Measurements from ENCODE around the gene CRIP1.

The CRIP1 gene

GRCh38 chr14:105529319-105529568 lies 42.6 kb downstream of the CRIP1 start:
- no peak for TF ChIP-seq CTCF (IDR thresholded peaks at IDR 0.05; ENCODE audit: low read depth, low read length)
- no peak overlapping the region for H3K4me3 ChIP-seq (ENCODE audit: low read depth, low read length)

GRCh38 chr14:105529569-105530284 lies 43.0 kb downstream of the CRIP1 start:
- H3K4me3 ChIP-seq (ENCODE audit: low read depth, low read length) = no peak overlapping the region
- no peak for TF ChIP-seq CTCF (IDR thresholded peaks at IDR 0.05; ENCODE audit: low read depth, low read length)

DNA sequence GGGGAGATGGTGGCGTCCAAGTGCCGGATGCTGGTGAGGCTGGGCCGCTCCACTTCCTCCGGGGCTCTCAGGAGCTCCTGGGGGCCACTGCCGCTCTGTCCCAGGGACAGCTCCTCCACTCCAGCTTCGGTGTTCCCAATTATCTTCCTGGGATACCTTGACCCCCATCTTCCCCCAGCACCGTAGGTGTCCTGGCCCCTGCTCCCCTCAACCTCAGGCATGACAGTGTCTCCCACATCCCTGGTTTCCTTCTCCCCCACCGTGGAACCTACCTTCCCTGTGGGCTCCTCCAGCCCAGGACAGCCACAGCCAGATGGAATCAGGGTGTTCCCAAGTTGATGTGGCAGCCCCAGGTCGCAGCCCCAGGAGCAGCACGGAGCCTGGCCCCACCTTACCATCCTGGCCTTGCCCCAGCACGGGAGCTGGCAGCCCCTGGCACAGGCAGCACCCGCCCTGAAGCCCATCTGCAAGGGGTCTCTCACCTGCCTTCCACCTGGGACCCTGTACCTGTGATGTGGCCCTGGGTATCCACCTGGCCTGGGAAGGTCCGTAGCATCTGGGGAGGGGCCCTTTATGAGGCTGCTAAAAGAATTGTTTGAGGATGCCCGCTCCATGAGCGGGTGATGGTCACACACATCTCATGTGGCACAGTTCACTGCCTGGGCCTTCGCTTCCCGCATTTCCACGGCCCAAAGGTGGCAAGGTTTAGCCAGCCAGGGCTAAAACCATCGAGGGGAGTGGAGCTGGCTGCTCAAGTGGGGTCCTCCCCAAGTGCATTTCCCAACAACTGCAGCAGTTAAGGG lies 43.8 kb downstream of the CRIP1 start:
- no peak for TF ChIP-seq CTCF (IDR thresholded peaks at IDR 0.05; ENCODE audit: low read depth, low read length)
- H3K4me3 ChIP-seq (ENCODE audit: low read depth, low read length) = no peak overlapping the region

- TF ChIP-seq CTCF (IDR thresholded peaks at IDR 0.05; ENCODE audit: low read depth, low read length) = no peak
- no peak overlapping the region for H3K4me3 ChIP-seq (ENCODE audit: low read depth, low read length)
These were observed 44.6 kb downstream of the CRIP1 start for GRCh38 chr14:105531088-105531893.

DNA sequence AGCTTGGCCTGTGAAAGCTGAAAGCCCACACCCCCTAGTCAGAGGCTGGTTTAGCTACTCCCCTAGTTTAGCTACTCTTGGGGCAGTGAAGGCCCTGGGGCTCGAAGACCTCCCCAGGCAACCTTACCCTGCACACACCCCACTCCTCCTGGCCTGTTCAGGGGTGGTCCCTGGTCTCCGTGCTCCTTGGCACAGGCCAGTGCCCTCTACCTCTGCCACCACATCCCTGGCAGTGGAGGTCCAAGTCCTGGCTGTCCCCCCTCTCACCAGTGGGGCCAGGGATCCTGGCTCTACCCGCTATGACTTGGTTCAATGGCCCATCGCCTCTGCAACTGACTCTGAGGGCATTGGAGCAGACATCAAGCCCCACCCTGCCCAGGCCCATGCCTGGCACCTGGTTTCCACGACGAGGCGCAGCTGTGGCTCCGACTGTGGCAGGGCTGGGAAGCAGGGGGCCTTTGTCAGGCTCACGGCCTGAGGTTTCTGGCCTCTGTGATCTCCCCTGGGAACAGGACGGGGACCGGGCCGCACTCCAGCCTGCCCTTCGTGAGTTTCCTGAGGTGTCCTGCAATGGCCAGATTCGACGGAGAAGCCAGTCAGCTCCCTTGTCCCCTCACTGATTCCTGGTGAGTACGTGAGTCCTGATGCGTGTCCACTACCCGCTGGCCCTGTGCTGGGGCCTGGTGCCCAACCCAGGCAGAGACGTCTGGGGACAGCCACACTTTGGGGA lies 45.4 kb downstream of the CRIP1 start:
- TF ChIP-seq CTCF (IDR thresholded peaks at IDR 0.05; ENCODE audit: low read depth, low read length) = no peak
- H3K4me3 ChIP-seq (ENCODE audit: low read depth, low read length) = no peak overlapping the region

DNA sequence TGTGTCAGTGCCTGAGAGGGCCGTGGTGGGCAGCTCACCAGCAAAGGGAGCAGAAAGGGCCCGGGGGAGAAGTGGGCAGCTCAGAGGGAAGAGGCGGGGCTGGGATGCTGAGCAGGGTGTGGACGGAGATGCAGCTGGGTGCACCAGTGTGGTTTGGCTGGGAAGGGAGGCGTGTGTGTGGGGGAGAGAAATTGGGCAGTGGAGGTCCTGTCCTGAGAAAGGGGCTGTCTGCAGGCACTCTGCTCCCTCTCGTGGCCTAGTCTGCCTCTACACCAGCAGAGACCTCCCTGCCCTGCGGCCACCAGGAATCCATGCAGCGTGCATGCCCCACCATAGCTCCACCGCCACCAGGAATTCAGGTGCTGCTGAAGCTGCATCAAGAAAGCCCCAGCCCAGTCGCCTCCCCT lies 46.1 kb downstream of the CRIP1 start:
- H3K4me3 ChIP-seq (ENCODE audit: low read depth, low read length) = no peak overlapping the region
- TF ChIP-seq CTCF (IDR thresholded peaks at IDR 0.05; ENCODE audit: low read depth, low read length) = peak; percentile 26
